MCF 10A (cell line): ENCODE data around the gene CHPF2. TPM values are rescaled to one million over a fixed set of nuclear protein-coding genes. Genes with fewer than 3 reads are reported as not detected.

Experiments used
- BruUV-seq: library from RNA; stranded (reverse); fragments of 400-500 nt; replicated peaks from 2 replicates; lab custom pipeline; 2021; lab: Mats Ljungman, UMichigan
- CTCF ChIA-PET: fragments of 300-600 bp; sonication (Branson Sonifier 250); formaldehyde crosslinking; extraction: SDS; loops from one replicate; lab custom pipeline; 2021; ENCODE audit warnings: antibody characterized with exemption, inconsistent platforms; lab: Yijun Ruan, JAX
- POLR2A ChIA-PET: fragments of 300-600, 350-650 bp; sonication (Branson Sonifier 250); formaldehyde crosslinking; extraction: SDS; loops from one replicate; lab custom pipeline; 2020; ENCODE audit warnings: antibody characterized with exemption, inconsistent platforms; lab: Yijun Ruan, JAX
- DNase-seq: peaks from one replicate; pipeline ENCODE4 v3.0.0-alpha.2; 2018; ENCODE audit not compliant: unreplicated experiment
- H3K27ac Mint-ChIP-seq: one replicate; pipeline ENCODE4 v1.8.0; 2022; ENCODE audit warnings: mild to moderate bottlenecking, low read depth, mixed read lengths; ENCODE audit not compliant: unreplicated experiment
- H3K27me3 Mint-ChIP-seq: one replicate; pipeline ENCODE4 v1.8.0; 2022; ENCODE audit warnings: mixed read lengths; ENCODE audit not compliant: insufficient read depth, unreplicated experiment
- H3K36me3 Mint-ChIP-seq: one replicate; pipeline ENCODE4 v1.8.0; 2022; ENCODE audit warnings: mild to moderate bottlenecking, moderate library complexity, mixed read lengths; ENCODE audit not compliant: insufficient read depth, unreplicated experiment
- H3K4me1 Mint-ChIP-seq: one replicate; pipeline ENCODE4 v1.8.0; 2022; ENCODE audit warnings: mixed read lengths; ENCODE audit not compliant: insufficient read depth, unreplicated experiment
- H3K4me3 Mint-ChIP-seq: one replicate; pipeline ENCODE4 v1.8.0; 2022; ENCODE audit warnings: mild to moderate bottlenecking, moderate library complexity, mixed read lengths; ENCODE audit not compliant: unreplicated experiment
- H3K9me3 Mint-ChIP-seq: one replicate; pipeline ENCODE4 v1.8.0; 2022; ENCODE audit warnings: mixed read lengths; ENCODE audit not compliant: unreplicated experiment
- intact Hi-C: fragments of 100-400 bp; cut with micrococcal nuclease; formaldehyde crosslinking; loops from 2 replicates; pipeline ENCODE4 v1.14.1; 2022
- total RNA-seq: library from RNA; stranded (reverse); gene quantifications from 2 replicates; pipeline ENCODE4 v1.2.3, GENCODE V29; 2022
- TF ChIP-seq, protein P1 (sequence below): fragments of 200-600 bp; IDR thresholded peaks from one replicate; pipeline ENCODE4 v1.8.0; 2022; ENCODE audit warnings: antibody characterized with exemption, mild to moderate bottlenecking; ENCODE audit not compliant: unreplicated experiment

The CHPF2 gene
- total RNA-seq, 1 experiment from 2014 or later: 28.2 TPM

DNA sequence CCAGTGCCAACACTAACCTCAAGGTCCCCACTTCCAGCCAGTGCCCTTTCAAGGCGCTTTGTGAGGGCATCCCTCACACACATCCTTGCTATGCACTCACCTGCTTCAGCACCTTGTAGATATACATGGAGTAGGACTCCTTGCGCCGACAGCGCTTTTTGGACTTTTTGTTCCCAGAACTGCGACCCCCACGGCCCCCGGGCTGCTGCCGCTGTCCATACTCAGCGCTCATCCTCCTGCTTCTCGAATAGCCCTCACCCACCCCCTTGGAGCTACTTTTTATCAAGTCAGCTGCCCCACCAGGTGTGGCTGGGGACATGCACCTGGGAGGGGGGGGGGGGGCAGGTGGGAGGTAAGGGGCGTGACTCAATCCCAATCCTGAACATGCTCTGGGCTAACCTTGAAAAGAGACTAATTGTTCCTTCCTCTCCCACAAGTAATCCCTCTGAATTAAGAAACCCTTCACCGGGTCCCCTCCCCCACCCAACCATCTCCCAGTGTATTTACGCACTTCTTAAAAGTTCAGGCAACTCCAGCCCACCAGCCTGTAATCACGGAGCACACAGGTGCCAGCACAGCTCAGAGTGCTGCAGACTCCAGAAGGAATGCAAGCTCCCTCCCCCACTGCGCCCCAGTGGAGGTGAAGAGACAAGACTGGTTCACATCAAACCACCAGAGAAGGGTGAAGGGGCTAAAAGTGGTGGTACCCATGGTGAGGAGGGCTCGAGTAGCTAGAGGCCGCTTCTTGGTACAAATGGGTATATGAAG is 22.0 kb upstream of the CHPF2 start, which contains the start of gene H2BK1:
TSS of gene H2BK1 (minus strand) at position 402 of the 768 bp plus-strand sequence. CDS start at position 232, 170 bp downstream.
- POLR2A ChIA-PET: no interaction called here
- no peaks in the 10 kb centered on the region for H3K9me3 Mint-ChIP-seq
- peaks cover 34% of the 10 kb centered on the region for H3K36me3 Mint-ChIP-seq
- H3K27me3 Mint-ChIP-seq: peaks cover 10% of the 10 kb centered on the region
- no TSS peak for BruUV-seq
- DNase-seq: no peak
- peaks cover 6% of the 10 kb centered on the region for H3K4me1 Mint-ChIP-seq
- TF ChIP-seq, protein P1, sequence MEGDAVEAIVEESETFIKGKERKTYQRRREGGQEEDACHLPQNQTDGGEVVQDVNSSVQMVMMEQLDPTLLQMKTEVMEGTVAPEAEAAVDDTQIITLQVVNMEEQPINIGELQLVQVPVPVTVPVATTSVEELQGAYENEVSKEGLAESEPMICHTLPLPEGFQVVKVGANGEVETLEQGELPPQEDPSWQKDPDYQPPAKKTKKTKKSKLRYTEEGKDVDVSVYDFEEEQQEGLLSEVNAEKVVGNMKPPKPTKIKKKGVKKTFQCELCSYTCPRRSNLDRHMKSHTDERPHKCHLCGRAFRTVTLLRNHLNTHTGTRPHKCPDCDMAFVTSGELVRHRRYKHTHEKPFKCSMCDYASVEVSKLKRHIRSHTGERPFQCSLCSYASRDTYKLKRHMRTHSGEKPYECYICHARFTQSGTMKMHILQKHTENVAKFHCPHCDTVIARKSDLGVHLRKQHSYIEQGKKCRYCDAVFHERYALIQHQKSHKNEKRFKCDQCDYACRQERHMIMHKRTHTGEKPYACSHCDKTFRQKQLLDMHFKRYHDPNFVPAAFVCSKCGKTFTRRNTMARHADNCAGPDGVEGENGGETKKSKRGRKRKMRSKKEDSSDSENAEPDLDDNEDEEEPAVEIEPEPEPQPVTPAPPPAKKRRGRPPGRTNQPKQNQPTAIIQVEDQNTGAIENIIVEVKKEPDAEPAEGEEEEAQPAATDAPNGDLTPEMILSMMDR: no peak
- intact Hi-C loops: no loop called here
- CTCF ChIA-PET: interaction anchor here (0.7 kb wide), 1 partner anchor 38 kb away, joined by 7 read pairs; no protein-coding TSS in a partner anchor
- no peak within 1 kb of the TSS for H3K4me3 Mint-ChIP-seq
- H3K27ac Mint-ChIP-seq: no peak within 1 kb of the TSS

DNA sequence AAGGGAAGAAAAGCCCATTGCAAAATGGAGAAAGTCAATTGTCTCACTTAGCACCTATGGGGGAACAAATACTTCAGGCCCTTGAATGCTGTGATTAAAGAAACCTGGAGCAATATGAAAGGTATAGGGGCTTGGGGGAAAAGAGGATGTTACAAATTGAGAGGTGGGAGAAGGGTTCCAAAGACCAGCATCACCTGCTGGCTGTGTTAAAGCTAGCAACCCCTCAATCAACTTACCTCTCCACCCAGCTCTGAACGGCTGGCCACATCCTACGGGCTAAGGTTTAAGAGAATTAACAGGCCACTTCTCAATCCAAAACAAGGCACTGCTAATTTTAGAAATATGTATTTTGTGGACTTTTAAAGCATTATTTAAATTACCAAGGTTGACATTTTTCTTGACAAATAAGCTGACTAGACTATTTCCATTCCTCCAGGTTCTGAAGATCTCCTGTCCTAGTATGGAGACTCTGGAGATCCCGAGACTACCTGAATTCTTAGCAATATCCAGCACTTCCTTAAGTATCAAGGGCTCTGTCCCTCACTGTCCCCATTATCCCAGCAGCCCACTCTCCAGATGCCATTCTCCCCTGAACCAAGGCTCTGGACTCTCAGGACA is 21.0 kb upstream of the CHPF2 start:
- TF ChIP-seq, protein P1: no peak
- intact Hi-C loops: loop anchor here (1.0 kb wide), 1 partner anchor 16 kb away; the partner anchor contains the start of gene ABCF2
- peaks cover under 1% of the 10 kb centered on the region for H3K27me3 Mint-ChIP-seq
- no peak for DNase-seq
- BruUV-seq: no TSS peak
- no peak overlapping the region for H3K27ac Mint-ChIP-seq
- H3K4me1 Mint-ChIP-seq: peaks cover 6% of the 10 kb centered on the region
- peaks cover 43% of the 10 kb centered on the region for H3K36me3 Mint-ChIP-seq
- ChIA-PET POLR2A (interaction anchor here (0.7 kb wide), 1 partner anchor 57 kb away, joined by 3 read pairs; no protein-coding TSS in a partner anchor), CTCF (interaction anchor here (0.6 to 0.9 kb wide), 3 partner anchors 39 to 100 kb away, joined by 3 to 7 read pairs (median 3); no protein-coding TSS in a partner anchor)
- no peaks in the 10 kb centered on the region for H3K9me3 Mint-ChIP-seq
- H3K4me3 Mint-ChIP-seq: no peak overlapping the region

DNA sequence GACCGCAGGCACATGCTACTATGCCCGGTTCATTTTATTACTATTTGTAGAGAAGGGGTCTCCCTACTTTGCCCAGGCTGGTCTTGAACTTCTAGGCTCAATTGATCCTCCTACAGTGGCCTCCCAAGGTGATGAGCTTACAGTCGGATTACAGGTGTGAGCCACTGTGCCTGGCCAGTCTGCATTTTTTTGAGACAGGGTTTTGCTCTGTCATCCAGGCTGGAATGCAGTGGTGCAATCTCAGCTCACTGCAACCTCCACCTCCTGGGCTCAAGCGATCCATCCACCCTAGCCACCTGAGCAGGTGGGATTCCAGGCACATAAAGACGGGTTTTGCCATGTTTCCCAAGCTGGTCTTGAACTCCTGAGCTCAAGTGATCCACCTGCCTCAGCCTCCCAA is 19.7 kb upstream of the CHPF2 start:
- DNase-seq: no peak
- H3K4me1 Mint-ChIP-seq: no peaks in the 10 kb centered on the region
- TF ChIP-seq, protein P1: no peak
- H3K27ac Mint-ChIP-seq: no peak overlapping the region
- POLR2A ChIA-PET: interaction anchor here (1.7 to 1.8 kb wide), 2 partner anchors 10 to 14 kb away, joined by 6 to 7 read pairs; partner anchors contain the start of gene ABCF2
- no peaks in the 10 kb centered on the region for H3K27me3 Mint-ChIP-seq
- H3K36me3 Mint-ChIP-seq: peaks cover 57% of the 10 kb centered on the region
- no peaks in the 10 kb centered on the region for H3K9me3 Mint-ChIP-seq
- intact Hi-C loops: no loop called here
- no TSS peak for BruUV-seq
- CTCF ChIA-PET: interaction anchor here (1.1 to 1.5 kb wide), 3 partner anchors 12 to 89 kb away, joined by 3 to 5 read pairs (median 4); no protein-coding TSS in a partner anchor
- no peak overlapping the region for H3K4me3 Mint-ChIP-seq

DNA sequence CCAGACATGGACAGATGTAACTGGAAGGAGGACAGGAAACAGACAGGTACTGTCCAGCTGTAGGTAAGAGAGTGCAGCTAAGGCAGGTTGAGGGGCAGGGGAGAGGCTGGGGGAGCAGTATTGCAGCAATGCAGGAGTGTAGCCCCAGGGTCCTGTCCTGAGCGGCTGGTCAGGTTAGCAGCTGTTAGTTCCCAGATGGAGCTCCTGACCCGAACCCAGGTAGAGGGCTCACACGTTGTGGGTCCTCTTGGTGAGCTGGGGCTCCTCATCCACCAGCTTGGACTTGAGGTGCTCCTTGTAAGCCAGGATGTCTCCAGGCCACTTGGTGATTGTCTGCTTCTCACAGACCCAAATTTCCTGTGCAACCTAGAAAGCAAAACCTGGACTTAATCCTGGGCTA is 18.5 kb upstream of the CHPF2 start:
- ChIA-PET CTCF (interaction anchor here (0.7 to 1.5 kb wide), 5 partner anchors 11 to 409 kb away, joined by 3 to 5 read pairs (median 3); no protein-coding TSS in a partner anchor), POLR2A (interaction anchor here (0.6 to 1.8 kb wide), 7 partner anchors 8 to 106 kb away, joined by 3 to 7 read pairs (median 4); partner anchors contain the start of genes ABCF2 and ASB10)
- Mint-ChIP-seq H3K4me1 (no peaks in the 10 kb centered on the region), H3K9me3 (no peaks in the 10 kb centered on the region), H3K4me3 (no peak overlapping the region), H3K27me3 (no peaks in the 10 kb centered on the region), H3K36me3 (peaks cover 69% of the 10 kb centered on the region), H3K27ac (no peak overlapping the region)
- no peak for DNase-seq
- BruUV-seq: no TSS peak
- intact Hi-C loops: no loop called here
- TF ChIP-seq, protein P1: no peak
